Liver (tissue), 9 donors: ENCODE results near the gene GDF2. TPM values are rescaled to one million over a fixed set of nuclear protein-coding genes. Genes with fewer than 3 reads are reported as not detected.

Experiments
- DNase-seq: peaks from one replicate; pipeline ENCODE4 v3.0.0-alpha.2; 2017; ENCODE audit warnings: low spot score
- H3K27ac ChIP-seq, 2 donors: one replicate each; pipeline ENCODE4 v1.7.0; 2013; ENCODE audit warnings: inconsistent platforms in 2 of 2, low read length in 2 of 2, control low read depth in 1 of 2, low read depth in 1 of 2, mild to moderate bottlenecking in 1 of 2
- H3K27me3 ChIP-seq, 4 donors: one replicate each; pipeline versions ENCODE4 v1.6.1 to v1.7.0; 2013; ENCODE audit warnings: low read length in 3 of 4, inconsistent platforms in 1 of 4, mild to moderate bottlenecking in 1 of 4, moderate library complexity in 1 of 4; ENCODE audit not compliant: control insufficient read depth in 4 of 4, insufficient read depth in 4 of 4
- H3K36me3 ChIP-seq, 4 donors: one replicate each; pipeline versions ENCODE4 v1.6.1 to v1.7.0; 2013; ENCODE audit warnings: low read length in 3 of 4, mild to moderate bottlenecking in 3 of 4, low read depth in 1 of 4, moderate library complexity in 1 of 4; ENCODE audit not compliant: control insufficient read depth in 4 of 4, insufficient read depth in 3 of 4
- H3K4me1 ChIP-seq, 4 donors: one replicate each; pipeline versions ENCODE4 v1.6.1 to v1.7.0; 2013; ENCODE audit warnings: low read length in 3 of 4, mild to moderate bottlenecking in 3 of 4, moderate library complexity in 1 of 4; ENCODE audit not compliant: control insufficient read depth in 4 of 4, insufficient read depth in 4 of 4
- H3K4me3 ChIP-seq, 3 donors: one replicate each; pipeline versions ENCODE4 v1.6.1 to v1.7.0; 2013; ENCODE audit warnings: low read length in 3 of 3, control low read depth in 1 of 3, low read depth in 1 of 3, mild to moderate bottlenecking in 1 of 3
- H3K9ac ChIP-seq, 2 donors: one replicate each; pipeline ENCODE4 v1.7.0; 2013; ENCODE audit warnings: low read length in 2 of 2, mild to moderate bottlenecking in 2 of 2, moderate library complexity in 2 of 2, control low read depth in 1 of 2, low read depth in 1 of 2
- H3K9me3 ChIP-seq, 4 donors: one replicate each; pipeline versions ENCODE4 v1.6.1 to v1.7.0; 2013; ENCODE audit warnings: low read length in 3 of 4; ENCODE audit not compliant: control insufficient read depth in 4 of 4
- ATF3 ChIP-seq: IDR thresholded peaks from 2 replicates; pipeline ENCODE4 v1.6.1; 2016; ENCODE audit warnings: antibody characterized with exemption
- CTCF ChIP-seq: fragments of 150-350 bp; IDR thresholded peaks from 2 replicates; pipeline ENCODE4 v1.5.1; 2017; ENCODE audit warnings: improper control_type of control experiment, low read depth, low read length; ENCODE audit not compliant: missing input control
- EGR1 ChIP-seq, 2 donors: IDR thresholded peaks; 2 replicates each; pipeline ENCODE4 v1.6.1; 2016 to 2018; ENCODE audit warnings: antibody characterized with exemption in 2 of 2, low read depth in 2 of 2
- FOXA1 ChIP-seq: IDR thresholded peaks from 2 replicates; pipeline ENCODE4 v1.6.1; 2016; ENCODE audit warnings: antibody characterized with exemption
- FOXA2 ChIP-seq: IDR thresholded peaks from 2 replicates; pipeline ENCODE4 v1.6.1; 2016; ENCODE audit warnings: antibody characterized with exemption
- GABPA ChIP-seq, 2 donors: IDR thresholded peaks in 1 of 2; conservative IDR thresholded peaks in 1 of 2; 2 replicates each; pipeline ENCODE4 v1.6.1; 2016; ENCODE audit warnings: antibody characterized with exemption in 2 of 2, mild to moderate bottlenecking in 1 of 2, moderate library complexity in 1 of 2
- HNF4A ChIP-seq, 2 donors: conservative IDR thresholded peaks; 2 replicates each; pipeline ENCODE4 v1.6.1; 2016; ENCODE audit warnings: antibody characterized with exemption in 2 of 2, mild to moderate bottlenecking in 2 of 2
- HNF4G ChIP-seq: IDR thresholded peaks from 2 replicates; pipeline ENCODE4 v1.6.1; 2016; ENCODE audit warnings: antibody characterized with exemption
- JUND ChIP-seq, 2 donors: IDR thresholded peaks; 2 replicates each; pipeline ENCODE4 v1.6.1; 2016; ENCODE audit warnings: antibody characterized with exemption in 2 of 2
- MAX ChIP-seq: IDR thresholded peaks from 2 replicates; pipeline ENCODE4 v1.6.1; 2016; ENCODE audit warnings: antibody characterized with exemption
- NR2F2 ChIP-seq: IDR thresholded peaks from 2 replicates; pipeline ENCODE4 v1.6.1; 2016; ENCODE audit warnings: antibody characterized with exemption
- REST ChIP-seq: IDR thresholded peaks from 2 replicates; pipeline ENCODE4 v1.6.1; 2016; ENCODE audit warnings: antibody characterized with exemption, mild to moderate bottlenecking
- RXRA ChIP-seq, 2 donors: IDR thresholded peaks; 2 replicates each; pipeline ENCODE4 v1.6.1; 2017 to 2018; ENCODE audit warnings: antibody characterized with exemption in 2 of 2, mild to moderate bottlenecking in 1 of 2
- SP1 ChIP-seq: IDR thresholded peaks from 2 replicates; pipeline ENCODE4 v1.6.1; 2018; ENCODE audit warnings: antibody characterized with exemption, mild to moderate bottlenecking
- TAF1 ChIP-seq: conservative IDR thresholded peaks from 2 replicates; pipeline ENCODE4 v1.6.1; 2016; ENCODE audit warnings: antibody characterized with exemption, mild to moderate bottlenecking
- ZBTB33 ChIP-seq: IDR thresholded peaks from 2 replicates; pipeline ENCODE4 v1.6.1; 2016; ENCODE audit warnings: antibody characterized with exemption
- WGBS: extraction: QIAGEN DNeasy Blood & Tissue Kit; methylation state at CpG from one replicate; pipeline ENCODE4 v1.1.7; 2013; 5-methylcytosine and 5-hydroxymethylcytosine counted together
- polyA plus RNA-seq, 2 donors: library from polyadenylated mRNA; stranded (reverse) in 1 of 2; unstranded in 1 of 2; fragments of 200-250 nt in 1 of 2; fragments of >200 nt in 1 of 2; fragmentation: Nextera tagmentation in 1 of 2; extraction: Ambion mirVana in 1 of 2; gene quantifications; one replicate each; pipeline versions ENCODE4 v1.2.1 to v1.2.3, GENCODE V29; 2013 to 2015
- total RNA-seq, 2 donors: library from RNA; depleted of rRNA; stranded (reverse); fragments of >200 nt; gene quantifications; one replicate each; pipeline ENCODE4 v1.2.3, GENCODE V29; 2014
- donor health status: healthy.
- donor health status: healthy.
- donor health status: healthy.
- donor health status: healthy.
- donor health status: healthy.

The GDF2 gene
- total and polyA plus RNA-seq, 4 donors, result 5.6 to 26.9 (median 14.5) TPM

GRCh38 chr10:47372726-47373125, 50.5 kb downstream of the GDF2 start:
- Histone ChIP-seq H3K9me3 (no peaks in the 10 kb centered on the region), H3K4me1 (no peaks in the 10 kb centered on the region), H3K36me3 (no peaks in the 10 kb centered on the region), H3K27me3 (peaks cover 0 to 3% (median 0%) of the 10 kb centered on the region in 4 donors), H3K4me3 (no peak overlapping the region), H3K9ac (no peak overlapping the region), H3K27ac (no peak overlapping the region)
- TF ChIP-seq MAX, result no peak
- TF ChIP-seq CTCF, result no peak
- TF ChIP-seq HNF4A (conservative IDR thresholded peaks at IDR 0.05), result no peak
- TF ChIP-seq RXRA (IDR thresholded peaks at IDR 0.05), result no peak
- no peak for TF ChIP-seq FOXA1
- TF ChIP-seq ATF3, result no peak
- TF ChIP-seq EGR1 (IDR thresholded peaks at IDR 0.05; ENCODE audit: low read depth in 2 of 2), result no peak
- TF ChIP-seq SP1, result no peak
- TF ChIP-seq FOXA2, result no peak
- TF ChIP-seq TAF1, result no peak
- TF ChIP-seq GABPA (IDR thresholded peaks at IDR 0.05 in 1 of 2, conservative IDR thresholded peaks at IDR 0.05 in 1 of 2), result no peak
- TF ChIP-seq JUND (IDR thresholded peaks at IDR 0.05), result no peak
- DNase-seq, result no peak
- 83% methylated on average over 6 of the region's 6 CpGs for WGBS

GRCh38 chr10:47374611-47375536, 52.6 kb downstream of the GDF2 start:
- Histone ChIP-seq H3K4me3 (no peak overlapping the region), H3K9ac (no peak overlapping the region), H3K4me1 (no peaks in the 10 kb centered on the region), H3K36me3 (no peaks in the 10 kb centered on the region), H3K27me3 (peaks cover 0 to 3% (median 0%) of the 10 kb centered on the region in 4 donors), H3K27ac (no peak overlapping the region), H3K9me3 (no peaks in the 10 kb centered on the region)
- DNase-seq, result peak; percentile 26
- TF ChIP-seq HNF4A (conservative IDR thresholded peaks at IDR 0.05) (no peak), FOXA1 (no peak), CTCF (no peak), ZBTB33 (no peak), RXRA (IDR thresholded peaks at IDR 0.05) (no peak), REST (no peak), EGR1 (IDR thresholded peaks at IDR 0.05; ENCODE audit: low read depth in 2 of 2) (no peak), MAX (no peak), NR2F2 (no peak), HNF4G (no peak), ATF3 (no peak), FOXA2 (no peak), JUND (IDR thresholded peaks at IDR 0.05) (no peak), SP1 (no peak)
- 83% methylated on average over 12 of the region's 12 CpGs for WGBS
